ENCODE data around the gene PIEZO1. TPM values are rescaled to one million over a fixed set of nuclear protein-coding genes. Genes with fewer than 3 reads are reported as not detected.

PIEZO1 gene
- total RNA-seq, 1 donor from 2014 or later = 230 TPM

GRCh38 chr16:88754912-88755744 is 29.9 kb downstream of the PIEZO1 start:
- intact Hi-C loops (cut with micrococcal nuclease) = no loop called here

- intact Hi-C loops (cut with micrococcal nuclease) = no loop called here
Measured at GRCh38 chr16:88754109-88754911, 30.7 kb downstream of the PIEZO1 start.

- intact Hi-C loops (cut with micrococcal nuclease) = no loop called here
Measured at GRCh38 chr16:88753602-88754001, 31.4 kb downstream of the PIEZO1 start.

- intact Hi-C loops (cut with micrococcal nuclease) = no loop called here
Measured at GRCh38 chr16:88753191-88753590, 31.8 kb downstream of the PIEZO1 start.

GRCh38 chr16:88752386-88753002 is 32.5 kb downstream of the PIEZO1 start:
- intact Hi-C loops (cut with micrococcal nuclease) = no loop called here

- intact Hi-C loops (cut with micrococcal nuclease) = no loop called here
Measured at GRCh38 chr16:88750854-88751253, 34.2 kb downstream of the PIEZO1 start.

- intact Hi-C loops (cut with micrococcal nuclease) = loop anchor here (5.0 kb wide), 1 partner anchor 53 kb away; the partner anchor contains the start of gene CDT1
Measured at GRCh38 chr16:88749358-88749757, 35.7 kb downstream of the PIEZO1 start.

GRCh38 chr16:88748364-88748763 is 36.7 kb downstream of the PIEZO1 start:
- intact Hi-C loops (cut with micrococcal nuclease) = loop anchor here (5.0 kb wide), 1 partner anchor 54 kb away; the partner anchor contains the start of gene CDT1

- intact Hi-C loops (cut with micrococcal nuclease) = loop anchor here (5.0 kb wide), 1 partner anchor 55 kb away; the partner anchor contains the start of gene CDT1
Measured at GRCh38 chr16:88747588-88748301, 37.3 kb downstream of the PIEZO1 start.

- intact Hi-C loops (cut with micrococcal nuclease) = loop anchor here (5.0 kb wide), 1 partner anchor 56 kb away; the partner anchor contains the start of gene CDT1
Measured at GRCh38 chr16:88746506-88746905, 38.5 kb downstream of the PIEZO1 start.

GRCh38 chr16:88744577-88745521 is 40.2 kb downstream of the PIEZO1 start:
- intact Hi-C loops (cut with micrococcal nuclease) = loop anchor here (1.0 to 5.0 kb wide), 5 partner anchors 24 to 112 kb away; partner anchors contain the start of genes CDT1, GALNS, PIEZO1 and TRAPPC2L

GRCh38 chr16:88743693-88744576 is 41.1 kb downstream of the PIEZO1 start:
- intact Hi-C loops (cut with micrococcal nuclease) = loop anchor here (1.0 to 2.0 kb wide), 5 partner anchors 37 to 472 kb away; partner anchors contain the start of genes GALNS, PIEZO1 and TRAPPC2L

- intact Hi-C loops (cut with micrococcal nuclease) = loop anchor here (1.0 kb wide), 2 partner anchors 425 to 473 kb away; no protein-coding TSS in a partner anchor
Measured at GRCh38 chr16:88742896-88743605, 42.0 kb downstream of the PIEZO1 start.

- intact Hi-C loops (cut with micrococcal nuclease) = no loop called here
Measured at GRCh38 chr16:88741368-88741767, 43.7 kb downstream of the PIEZO1 start.

- intact Hi-C loops (cut with micrococcal nuclease) = no loop called here
Measured at GRCh38 chr16:88740727-88741055, 44.3 kb downstream of the PIEZO1 start.

GRCh38 chr16:88739977-88740726 is 44.9 kb downstream of the PIEZO1 start:
- intact Hi-C loops (cut with micrococcal nuclease) = no loop called here
